NCI-H2227 (cell line): ENCODE data around the gene PAPOLA.

ENCODE experiments used
- DNase-seq: peaks from one replicate; lab custom pipeline; 2025; ENCODE audit not compliant: unreplicated experiment; lab: John Stamatoyannopoulos, UW

The PAPOLA gene

DNA sequence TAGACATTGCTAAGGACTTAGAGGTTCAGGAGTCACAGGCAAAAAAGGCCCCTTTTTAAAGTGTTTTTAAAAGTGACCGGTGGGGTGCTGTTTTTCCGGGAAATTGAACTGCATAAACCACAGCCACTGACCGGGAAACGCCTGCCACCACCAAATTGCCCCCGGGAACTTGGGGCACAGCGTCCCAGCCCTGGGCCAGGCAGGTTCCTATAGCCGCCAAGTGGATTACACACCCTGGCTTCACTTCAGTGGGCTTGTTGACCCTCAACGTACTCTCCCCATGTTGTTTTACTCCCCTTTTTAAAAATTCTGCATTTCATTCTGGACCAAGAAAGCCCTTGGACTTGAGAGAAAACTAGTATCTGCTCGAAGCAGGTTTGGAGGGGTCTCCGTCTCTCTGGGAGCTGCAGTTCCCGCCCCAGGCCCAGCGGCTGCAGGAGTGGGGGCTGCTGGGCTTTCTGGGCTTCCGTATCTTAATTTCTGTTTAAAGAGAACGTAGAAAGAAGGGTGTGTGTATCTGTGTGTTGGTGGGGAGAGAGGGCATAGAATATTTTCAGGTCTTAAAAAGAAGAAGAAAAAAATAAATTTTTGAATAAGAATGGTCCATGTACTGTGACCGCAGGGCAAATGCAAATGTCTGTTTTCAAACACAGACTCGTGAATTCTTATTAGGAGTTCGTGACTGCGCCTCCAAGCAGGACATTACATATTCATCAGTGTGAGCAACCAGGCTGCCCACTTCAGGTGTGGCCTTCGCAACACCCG, 82.9 kb downstream of the PAPOLA start:
- DNase-seq = no peak

DNA sequence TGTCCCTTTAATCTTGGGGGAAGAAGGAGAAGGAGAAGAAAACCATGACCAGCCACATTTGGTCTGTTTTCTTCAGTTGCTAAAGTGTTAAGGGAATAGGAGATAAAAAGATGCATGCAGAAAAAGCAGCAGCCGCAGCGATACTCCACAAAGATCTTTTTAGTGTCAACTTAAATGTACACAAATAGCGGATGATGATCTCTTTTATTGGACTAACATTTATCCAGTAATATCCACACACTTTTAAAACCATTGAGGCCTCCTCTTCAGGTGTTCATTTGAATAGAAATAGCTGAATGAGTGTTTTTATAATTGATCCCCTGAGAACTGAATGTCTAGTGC, 83.5 kb downstream of the PAPOLA start:
- DNase-seq = no peak

DNA sequence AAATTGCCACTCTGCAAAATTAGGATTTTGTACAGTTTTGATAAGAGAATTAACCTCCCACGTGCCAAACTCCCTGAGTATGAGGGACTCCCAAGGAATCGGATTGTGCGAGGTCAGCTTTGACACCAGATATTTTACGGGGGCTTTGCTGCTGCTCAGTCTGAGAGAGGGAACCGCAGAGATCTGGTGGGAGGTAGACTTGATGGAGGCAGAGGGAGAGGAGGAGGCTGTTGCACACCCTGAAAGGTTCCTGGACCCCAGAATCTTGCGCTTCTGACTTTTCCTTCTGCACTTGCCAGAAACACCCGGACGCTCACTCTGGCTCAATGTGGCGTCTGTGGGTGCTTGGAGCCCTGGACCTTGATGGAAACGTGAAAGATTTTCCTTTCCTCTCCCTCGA, 83.9 kb downstream of the PAPOLA start:
- DNase-seq = no peak

DNA sequence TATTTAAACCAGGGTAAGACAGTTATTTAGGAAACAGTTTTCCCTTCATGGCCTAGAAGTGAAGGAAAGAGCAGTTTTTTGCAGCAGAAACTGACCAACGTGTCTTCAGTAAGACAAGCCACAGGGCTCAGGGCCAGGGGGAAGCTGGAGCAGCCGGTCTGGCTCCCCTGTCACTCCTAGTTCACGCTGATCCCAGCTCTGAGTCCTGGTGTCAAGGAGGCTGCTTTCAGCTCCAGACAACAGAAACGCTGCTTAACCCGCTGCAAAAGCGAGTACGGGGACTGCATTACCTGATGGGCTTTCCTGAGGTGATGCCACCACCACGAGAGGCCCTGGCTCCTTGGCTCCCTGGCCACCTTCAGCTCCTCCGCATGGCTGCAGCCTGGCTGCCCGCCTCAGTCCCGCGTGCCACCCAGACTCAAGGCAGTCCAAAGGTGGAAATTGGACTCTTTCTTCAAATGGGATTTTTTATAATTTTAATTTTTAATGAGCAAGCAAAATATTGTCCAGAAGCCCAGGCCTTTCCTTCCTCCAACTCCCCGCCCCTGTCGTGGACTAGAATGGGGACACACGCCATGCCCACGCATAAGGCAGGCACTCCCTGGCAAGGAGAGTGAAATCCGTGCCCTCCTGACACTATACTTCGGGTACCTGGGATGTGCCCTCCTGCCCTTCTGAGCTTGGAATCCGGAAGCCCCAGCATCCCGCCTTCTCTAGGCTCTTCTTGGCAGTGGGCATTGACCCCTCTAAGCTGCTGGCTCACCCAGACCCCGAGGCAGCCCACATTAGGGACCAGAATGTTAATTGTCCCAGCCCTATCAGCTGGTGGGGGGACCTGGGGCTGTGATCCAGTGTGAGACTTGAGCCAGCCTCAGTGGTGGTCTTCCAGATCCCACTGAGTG, 85.0 kb downstream of the PAPOLA start:
- no peak for DNase-seq

DNA sequence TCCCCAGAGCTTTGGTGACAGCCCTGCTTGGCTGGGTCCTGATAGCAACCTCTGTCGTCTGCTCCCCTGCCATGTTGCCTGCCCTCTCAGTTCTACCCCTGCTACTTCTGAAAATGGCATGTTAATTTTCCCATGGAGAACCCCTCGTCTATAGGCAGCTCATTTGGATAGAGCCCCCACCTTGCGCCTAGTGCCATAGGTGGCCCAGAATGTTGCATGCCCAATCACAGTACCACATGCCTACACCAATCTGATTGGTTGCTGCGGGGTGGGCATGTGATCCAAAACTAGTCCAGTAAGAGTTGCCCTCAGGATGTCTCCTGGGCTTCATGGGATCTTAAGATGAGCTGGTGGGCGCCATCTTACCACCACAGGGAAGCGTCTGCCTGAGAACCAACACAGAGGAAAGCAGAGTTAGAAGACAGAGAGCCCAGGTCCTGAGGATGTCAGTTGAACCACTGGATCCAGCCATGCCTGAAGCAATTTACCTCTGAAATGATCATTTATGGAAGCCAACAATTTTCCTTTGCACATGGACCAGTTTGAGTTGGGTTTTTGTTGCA, 85.7 kb downstream of the PAPOLA start:
- DNase-seq = no peak

DNA sequence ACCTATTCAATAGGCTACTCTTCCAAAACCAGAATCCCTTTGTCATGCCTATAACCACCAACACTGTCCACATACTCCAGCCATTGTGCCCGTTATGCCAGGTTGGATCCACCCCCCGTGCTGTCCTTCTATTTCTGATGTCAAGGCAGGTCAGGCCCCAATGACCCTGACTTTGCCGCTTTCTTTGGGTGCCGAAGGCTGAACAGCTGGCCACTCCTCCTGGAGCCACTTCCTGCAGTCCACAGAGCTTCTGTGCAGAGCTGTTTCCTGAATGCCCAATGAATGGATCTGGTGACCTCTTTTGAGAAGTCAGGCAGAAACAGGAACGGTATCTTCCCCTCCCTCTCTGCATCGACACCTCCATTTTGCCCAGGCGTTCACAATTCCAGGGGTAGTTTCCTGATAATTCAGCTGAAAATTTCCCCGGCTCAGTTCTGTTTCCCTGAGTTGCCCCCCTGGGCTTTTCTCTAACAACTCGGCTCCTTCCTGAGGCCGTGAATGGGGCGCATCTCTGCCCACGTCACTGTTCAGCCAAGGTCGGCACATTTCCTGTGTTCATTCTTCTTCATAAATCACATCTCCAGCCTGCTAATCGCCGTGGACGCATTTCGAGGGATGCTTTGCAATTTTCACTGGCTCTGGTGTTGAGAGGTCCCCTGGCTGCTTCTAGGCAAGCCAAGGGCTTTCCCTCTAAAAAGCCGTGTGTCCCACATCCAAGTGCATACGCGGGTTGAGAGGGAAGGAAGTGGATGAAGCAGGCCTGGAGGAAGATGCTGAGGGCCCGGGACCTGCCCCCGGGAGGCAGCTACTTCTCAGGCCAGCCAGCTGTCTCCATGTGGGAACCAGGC, 86.5 kb downstream of the PAPOLA start:
- DNase-seq = peak; percentile 41

DNA sequence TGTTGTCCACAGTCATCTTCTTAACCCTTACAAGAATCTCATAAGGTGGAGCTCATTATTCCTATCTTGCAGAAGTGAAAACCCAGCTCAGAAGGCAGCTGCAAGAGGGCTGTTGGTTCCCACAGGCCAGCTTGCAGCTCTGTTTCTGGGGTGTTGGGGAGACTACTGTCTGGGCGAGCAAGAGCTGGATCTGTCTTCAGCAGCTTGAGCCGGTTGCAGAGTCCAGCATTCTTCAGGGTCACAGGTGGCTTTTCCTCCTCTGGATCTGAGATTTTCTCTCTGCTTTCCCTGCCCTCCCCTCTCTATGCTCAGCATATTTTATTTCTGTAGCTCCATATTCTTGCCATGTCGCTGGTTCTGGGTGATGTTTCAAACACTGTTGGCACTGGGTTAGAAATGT, 87.4 kb downstream of the PAPOLA start:
- no peak for DNase-seq

DNA sequence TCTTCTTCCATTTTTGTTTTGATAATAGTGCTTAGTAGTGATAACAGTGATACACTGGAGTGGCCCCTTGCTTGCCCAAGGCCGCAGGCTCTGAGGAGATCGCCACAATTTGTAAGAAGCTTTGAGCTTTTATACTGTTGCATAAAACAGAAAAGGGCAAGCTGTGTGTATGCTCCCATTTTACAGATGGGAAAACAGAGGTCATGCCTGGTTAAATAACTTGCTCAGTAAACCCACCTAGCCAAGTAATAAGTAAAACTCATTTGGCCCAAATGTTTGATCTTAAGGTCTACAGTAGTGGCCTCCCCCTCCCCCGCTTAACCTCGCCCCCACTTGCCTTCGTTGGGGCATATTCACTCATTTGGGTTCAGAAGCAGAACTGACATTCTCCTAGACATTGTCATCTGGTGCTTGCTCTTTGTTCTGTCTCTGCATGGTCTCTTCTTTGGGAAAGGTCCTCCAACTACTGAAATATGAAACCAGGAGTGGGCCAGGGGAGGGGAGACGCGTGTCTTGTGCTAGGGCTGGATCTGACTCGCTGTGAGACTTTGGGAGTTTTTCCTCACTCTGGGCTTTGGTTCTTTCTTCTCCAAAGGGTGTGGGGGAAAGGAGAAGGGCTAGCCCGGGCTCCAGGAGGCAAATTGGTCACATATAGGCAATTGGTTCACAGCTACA, 88.1 kb downstream of the PAPOLA start:
- DNase-seq = no peak

DNA sequence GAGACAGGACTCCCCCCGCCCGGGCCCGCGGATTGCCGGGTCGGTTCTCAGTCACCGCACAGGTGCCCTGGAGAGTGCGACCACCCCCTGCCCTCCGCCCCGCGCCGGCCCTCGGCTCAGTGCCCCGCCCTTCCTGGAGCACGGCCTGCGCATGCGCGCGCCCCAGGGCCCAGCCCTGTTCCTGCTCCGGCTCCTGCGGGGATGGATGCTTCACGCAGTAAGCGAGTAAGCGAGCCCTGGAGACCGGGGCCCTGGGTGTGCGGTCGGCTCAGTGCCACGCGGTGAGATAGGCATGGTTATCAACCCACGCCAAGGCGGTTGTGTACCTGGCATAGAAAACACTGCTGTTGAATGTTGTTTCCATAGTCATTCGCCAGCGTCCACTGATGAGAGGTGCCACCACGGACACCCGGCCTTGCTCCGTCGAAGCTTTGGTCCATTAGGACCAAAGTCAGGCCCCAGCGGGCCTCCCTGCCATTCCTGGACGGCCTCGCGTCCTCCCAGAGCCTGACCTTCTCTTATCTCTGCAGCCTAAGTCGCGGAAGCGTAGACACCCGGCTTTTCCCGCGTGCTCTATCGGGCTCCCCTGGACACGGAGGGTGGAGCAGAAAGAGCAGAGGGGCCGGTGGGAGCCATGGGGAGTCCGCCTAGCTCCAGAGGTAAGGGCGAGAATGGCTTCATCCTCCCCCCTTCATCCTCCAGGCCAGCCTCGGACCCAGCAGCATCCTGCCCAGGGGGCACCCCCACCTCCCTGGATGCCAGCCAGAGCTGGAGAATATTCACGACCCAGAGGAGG, 90.6 kb downstream of the PAPOLA start:
- no peak for DNase-seq

DNA sequence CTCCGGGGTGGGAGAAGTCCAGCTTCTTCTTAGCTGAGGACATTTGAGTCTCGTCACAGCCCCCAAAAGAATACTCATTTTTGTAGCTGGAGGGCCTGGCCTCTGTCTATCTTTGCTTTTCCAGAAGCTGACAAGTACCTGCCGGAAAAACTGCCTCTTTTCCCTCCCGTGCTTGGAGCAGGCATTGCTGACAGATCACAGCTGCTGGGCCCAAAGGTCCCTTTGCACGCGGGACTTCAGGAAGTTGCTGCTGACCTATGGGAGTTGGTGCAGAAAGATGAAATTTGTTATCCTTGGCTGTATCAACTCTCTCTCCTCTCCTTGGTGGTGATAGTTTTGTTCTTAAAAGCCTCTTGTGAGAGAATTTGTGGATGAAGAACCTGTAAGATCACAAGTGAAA, 92.8 kb downstream of the PAPOLA start:
- no peak for DNase-seq

DNA sequence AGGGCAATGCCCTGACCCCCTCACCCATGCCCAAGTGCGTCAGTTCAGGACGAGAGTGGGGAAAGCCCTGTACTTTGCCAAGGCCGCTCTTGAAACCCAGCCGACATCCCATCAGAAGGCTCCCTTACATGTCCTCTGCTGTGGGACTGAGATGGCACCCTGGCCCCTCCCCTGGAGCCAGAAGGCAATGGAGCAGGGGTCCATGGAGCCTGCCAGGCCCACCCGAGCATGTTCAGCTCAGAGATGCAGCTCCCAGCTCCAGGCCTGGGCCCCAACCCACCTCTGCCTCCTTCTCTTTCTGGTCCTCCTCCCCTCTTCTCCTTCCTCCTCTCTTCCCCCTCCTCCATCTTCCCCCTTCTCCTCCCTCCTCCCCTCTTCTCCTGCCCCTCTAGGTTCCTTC, 95.5 kb downstream of the PAPOLA start:
- DNase-seq = no peak

DNA sequence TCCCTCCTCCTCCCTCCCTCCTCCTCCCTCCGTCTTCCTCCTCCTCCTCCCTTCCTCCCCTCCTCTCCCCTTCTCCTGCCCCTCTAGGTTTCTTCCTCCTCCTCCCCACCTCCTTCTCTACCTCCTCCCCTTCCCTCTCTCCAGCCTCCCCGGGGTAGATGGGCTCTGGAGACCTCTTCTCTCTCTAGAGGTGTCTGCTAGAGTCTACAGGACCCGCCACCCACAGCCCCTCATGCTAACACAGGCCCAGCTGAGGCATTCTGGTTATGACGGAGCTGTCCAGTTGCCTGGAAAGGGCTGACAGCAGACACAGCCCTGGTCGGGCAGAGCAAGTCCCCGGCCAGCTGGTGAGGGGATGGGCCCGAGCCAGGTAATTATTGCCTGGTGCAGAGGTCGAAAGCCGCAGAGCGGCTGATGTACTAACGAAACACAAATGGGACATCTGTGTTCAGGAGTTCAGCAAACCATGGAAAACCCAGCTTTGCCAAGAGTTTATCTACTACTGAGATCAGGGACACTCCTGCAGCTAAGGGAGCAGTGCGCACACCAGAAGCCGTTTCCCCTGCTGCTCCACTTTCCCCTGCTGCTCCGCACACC, 96.2 kb downstream of the PAPOLA start:
- no peak for DNase-seq

DNA sequence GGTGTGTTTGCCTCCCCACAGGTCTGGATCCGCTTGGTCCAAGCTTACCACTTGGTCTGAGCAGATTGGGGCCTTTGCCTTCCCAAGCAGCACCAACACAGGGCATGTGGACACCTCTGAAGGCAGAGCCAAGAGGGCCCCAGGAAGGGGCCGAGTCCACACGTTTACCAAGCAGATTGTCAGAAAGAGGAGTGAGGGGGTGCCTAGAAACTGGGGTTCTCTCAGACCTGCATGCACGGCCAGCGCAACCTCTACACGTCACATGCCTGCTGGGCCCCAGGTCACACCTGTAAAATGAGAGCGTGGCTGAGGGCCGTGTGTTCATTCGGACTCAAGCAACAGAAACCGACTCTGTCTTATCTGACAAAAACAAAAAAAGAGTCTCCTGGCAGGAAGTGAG, 96.9 kb downstream of the PAPOLA start:
- DNase-seq = no peak

DNA sequence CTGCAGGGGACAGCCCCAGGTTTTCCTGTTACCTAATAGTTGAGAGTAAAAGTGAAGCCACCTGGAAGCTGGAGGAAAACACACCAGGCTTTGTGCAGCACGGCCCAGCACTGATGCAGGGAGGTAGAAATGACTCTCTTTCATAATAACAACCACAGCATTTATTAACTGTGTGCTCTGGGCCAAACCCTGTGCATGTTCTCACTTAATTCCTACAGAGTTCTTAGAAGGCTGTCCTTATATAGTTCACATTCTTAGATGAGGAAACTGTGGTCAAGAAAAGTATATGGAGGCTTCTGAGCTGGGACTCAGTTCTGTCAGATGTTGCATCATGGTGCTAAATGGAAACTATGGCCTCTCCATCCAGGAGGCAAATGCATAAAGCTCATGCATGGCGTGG, 100.0 kb downstream of the PAPOLA start:
- DNase-seq = no peak

DNA sequence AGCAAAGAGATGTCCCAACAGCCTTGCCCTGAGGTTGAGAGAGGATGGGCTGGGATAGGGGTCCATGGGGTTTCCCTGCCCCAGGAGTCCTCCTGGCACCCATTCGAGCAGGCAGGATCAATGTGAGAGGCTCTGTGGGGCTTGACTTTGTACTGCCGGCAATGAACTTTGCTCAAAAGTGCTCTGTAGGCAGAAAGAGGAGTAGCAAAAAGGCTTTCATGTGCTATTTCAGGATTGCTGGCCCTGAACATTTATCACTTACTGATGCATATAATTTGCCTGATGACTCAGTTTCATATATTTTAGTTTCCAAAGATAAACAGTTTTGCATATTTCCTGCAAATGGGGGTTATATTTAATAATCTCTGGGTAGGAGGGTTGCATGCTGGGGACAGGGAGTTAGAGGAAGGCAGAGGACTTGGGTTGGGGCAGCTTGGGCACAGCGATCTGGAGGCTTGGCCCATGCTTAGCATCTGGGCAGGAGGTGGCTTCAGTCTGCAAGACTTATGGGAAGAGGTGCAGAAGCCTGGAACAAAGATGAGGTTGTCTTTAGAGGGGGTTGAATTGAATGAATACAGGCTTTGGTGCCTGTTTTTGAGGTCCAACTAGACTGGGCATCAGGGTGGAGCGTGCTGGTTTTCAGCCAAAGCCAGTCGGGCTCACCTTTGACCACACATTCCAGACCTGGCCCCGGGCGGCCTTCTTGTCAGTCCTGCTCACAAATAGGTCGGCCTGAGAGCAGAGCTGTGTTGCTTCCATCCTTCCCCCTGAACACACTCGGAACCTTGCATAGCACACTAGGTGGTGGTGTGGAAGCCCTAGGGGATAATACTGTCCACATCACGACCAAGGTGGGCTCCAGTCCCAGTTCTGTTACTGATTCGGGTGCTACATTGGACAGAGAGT, 101.4 kb downstream of the PAPOLA start:
- no peak for DNase-seq

DNA sequence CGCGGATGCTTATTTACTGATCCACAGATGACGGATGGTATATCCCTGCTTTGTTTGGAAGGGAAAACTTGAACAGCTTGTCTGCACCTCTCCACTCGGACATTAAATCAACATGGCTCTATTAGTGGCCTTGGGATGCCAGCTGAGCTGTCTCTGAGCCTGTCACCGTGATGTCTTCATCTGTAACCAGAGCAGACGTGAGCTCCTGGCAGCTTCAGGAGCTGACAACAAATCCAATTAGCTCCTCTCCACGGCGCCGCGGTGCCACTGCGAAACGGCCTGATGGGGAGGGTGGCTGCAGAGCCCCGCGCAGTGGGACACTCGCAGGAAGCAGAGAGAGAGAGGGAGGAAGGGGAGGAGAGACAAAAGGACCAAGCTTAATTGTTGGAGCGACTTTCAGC, 112.3 kb downstream of the PAPOLA start:
- peak; percentile 45 for DNase-seq

DNA sequence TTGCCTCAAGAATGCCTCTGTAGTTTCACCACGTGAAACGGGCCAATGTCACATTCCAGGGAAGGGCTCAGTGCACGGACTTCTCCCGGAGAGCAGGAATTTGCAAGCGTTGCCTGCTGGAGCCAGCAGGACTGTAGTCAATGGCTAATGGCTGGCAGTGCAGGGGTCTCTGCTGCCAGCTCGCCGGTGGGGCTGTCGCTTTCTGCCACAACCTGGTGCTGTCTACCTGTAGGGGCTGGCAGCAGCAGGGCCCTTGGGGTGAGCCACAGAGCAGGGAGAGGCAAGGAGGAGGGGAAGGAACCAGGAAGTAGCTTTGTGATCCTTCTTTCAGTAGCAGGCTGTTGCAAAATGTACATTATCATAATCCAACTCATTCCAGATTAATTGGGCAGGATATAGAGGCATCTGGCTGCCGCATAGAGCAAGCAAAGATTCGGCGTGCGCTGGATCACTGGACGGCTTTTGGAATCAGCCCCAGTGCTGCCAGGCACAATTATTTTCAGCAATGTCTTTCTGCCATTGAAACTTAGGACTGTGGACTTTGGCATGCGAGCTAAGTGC, 114.1 kb downstream of the PAPOLA start:
- DNase-seq = no peak
